CD4-positive, alpha-beta T cell treated with Interferon gamma for 1 hour (primary cell): Measurements from ENCODE around the gene HS6ST2.
A peak's percentile ranks its signal among the peaks of the same experiment; 100 is the strongest.

Source experiments
- DNase-seq: peaks from one replicate; pipeline ENCODE4 v3.0.0-alpha.2; 2020

Gene HS6ST2

DNA sequence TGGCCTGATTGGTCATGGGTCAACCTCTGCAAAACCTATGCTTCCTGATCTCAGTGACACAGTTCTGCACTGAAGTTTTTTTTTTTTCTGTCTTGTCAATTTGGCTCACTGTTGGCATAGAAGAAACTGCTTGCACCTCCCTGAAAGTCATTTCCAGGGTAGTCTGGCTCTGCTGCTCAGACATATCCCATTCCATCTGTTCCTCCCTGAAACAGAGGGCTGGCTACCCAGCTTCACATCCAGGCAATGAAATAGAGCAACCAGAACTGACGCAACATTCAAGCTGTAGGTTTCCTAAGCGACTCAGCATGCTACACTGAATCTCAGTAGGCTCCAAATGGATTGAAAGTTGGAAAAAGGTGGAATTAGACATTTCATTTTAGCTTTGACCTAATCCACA, 292.8 kb downstream of the HS6ST2 start:
- no peak for DNase-seq

DNA sequence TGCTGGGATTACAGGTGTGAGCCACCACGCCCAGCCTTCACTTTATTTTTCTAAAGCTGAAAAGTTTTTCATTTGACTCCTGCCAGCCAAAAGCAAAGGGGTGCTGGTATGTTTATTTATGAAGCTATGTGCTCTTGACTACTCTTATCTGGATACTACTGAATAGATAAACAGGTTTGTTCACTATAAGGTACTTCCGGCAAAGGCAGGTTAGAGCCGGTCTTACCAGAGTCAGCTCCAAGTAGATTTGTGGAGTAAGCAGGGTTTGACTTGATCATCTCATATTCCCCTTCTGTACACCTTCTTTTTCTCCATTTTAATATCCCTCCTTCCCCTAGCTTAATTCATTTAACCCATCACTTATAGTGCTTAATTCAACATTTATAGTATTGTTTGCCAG, 294.2 kb downstream of the HS6ST2 start:
- no peak for DNase-seq

DNA sequence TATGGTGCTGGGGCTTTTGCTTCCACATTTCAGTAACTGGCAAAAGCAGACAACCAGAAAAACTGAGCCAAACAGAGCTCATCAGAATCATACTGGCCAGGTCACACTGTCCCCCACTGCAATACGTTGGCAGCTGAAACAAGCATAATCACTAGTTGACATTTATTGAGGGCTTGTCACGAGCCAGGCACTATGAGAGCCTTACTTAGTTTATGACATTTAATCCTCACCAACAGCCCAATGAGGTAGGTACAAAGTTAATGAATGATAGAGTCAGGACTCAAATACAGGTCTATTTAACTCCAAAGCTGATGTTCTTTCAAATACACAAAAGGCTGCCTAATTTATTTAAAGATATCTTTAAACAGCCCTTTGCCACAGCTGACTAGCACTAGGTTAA, 295.6 kb downstream of the HS6ST2 start:
- no peak for DNase-seq

DNA sequence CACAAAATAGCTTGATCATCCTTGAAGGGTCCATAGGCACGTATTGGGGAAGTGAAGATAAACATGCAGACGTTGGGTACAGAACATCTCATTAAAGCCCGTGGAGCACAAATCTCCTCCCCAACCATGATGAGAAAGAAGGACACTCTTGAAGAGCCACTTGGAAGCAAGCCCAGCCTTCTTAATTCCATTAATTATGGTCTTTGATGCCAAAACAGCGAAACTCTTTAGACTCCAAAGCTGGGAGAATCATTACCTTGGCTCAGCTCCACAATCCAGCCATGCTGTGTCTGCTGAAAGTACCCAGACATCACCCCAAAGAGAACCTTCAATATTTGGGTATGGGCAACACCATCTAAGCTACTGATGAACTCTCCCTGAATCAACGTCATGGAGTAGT, 300.6 kb downstream of the HS6ST2 start:
- DNase-seq, result no peak

DNA sequence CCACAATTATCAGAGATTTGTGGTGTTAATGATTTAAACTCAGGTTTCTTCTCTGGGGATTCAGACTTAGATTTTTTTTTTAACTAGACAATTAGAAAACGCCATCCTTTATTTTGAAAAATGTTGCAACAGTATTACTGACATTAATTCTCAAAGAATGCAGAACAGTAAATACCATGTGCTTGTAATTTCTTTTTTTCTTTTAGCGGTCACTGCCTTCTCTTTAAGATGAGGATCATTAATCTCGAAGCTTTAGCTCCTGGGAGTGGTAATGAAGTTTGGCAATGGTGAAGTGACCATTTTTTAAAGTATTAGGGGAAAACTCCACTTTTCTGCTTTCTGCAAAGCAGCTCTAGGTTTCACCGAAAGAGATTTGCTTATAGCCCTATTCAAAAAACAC, 305.6 kb downstream of the HS6ST2 start:
- DNase-seq, result no peak

DNA sequence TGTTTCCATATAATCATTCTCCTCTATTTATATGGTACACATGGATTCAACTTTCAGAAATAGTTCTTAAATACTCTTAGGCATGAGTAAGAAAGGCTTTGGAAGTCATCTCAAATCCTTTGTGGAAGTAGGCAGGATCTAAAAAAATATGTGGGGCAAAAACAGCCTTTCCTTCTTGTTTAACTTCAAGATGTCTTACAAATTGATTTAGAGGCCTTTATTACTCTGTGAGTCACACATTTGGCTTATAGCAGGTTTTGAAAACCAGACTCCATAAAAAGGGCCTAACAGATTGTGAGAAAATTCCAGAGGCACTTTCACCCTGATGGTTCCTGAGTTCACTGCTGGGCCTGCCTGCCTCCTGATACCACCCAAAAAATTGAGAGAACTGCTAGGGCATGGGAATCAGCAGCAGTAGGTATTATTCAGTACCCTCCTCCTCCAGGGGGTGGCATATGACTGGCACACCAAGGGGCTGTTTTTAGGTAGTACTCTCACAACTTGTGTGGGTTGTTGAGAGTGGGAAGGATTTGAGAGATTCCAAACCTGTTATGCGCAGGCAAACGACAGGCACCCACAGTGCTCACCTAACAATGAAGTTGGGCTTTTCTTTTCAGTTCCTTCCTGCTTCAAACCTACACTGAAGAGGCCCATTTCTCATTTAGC, 306.9 kb downstream of the HS6ST2 start:
- no peak for DNase-seq

DNA sequence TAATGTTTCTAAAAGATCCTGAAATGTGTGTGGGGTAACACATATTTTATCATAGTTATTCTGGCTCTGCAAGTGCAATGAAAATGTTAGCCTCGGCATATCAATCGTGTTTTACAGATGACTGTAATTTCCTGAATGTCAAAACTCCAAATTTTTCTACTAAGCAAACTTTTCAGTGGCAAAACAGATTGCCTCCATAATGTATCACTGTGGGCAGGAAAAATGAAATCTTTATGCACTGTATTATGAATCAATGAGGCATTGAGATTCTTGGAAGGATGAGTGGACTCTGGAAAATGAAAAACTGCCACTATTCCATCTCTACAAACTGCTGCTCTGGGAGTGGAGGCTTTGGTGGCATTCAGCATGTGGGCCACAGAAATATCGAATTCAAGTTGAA, 309.5 kb downstream of the HS6ST2 start:
- DNase-seq, result no peak

DNA sequence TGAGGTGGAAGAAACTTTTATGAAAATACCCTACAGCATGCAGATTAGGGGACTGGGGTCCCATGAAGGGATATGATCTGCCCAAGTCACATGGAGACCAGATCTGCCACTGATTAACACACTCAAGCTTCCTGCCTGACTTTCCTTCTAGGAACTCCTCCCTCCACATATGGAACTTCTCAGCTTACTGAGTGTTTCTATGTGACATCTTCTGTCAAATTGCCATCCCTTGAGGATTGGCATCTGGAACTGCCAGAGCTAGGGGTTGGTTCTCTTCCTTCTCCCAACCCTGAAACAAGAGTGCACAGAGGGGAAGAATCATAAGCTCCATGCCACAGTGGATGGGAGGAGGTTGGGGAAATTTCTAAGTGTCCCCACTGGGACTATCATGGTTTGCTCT, 319.0 kb downstream of the HS6ST2 start:
- no peak for DNase-seq

DNA sequence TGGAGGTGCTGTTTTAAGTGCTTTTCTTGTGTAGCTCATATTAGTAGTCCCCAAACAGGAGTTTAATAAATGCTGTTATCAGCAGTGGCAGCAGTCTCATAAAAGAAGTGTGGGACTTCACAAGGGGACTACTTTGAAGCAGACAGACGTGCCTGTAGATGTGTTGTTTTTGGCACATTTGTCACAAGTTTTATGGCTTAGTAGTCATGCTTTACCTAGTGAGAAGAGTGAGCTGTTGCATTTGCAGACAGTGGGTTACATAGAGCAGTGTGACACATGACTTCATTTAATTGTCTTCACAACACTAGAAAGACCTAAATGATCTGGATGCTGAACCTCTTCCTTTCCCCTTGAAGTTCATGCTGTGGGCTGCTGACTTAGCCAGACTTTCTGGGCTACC, 320.1 kb downstream of the HS6ST2 start:
- DNase-seq, result no peak

DNA sequence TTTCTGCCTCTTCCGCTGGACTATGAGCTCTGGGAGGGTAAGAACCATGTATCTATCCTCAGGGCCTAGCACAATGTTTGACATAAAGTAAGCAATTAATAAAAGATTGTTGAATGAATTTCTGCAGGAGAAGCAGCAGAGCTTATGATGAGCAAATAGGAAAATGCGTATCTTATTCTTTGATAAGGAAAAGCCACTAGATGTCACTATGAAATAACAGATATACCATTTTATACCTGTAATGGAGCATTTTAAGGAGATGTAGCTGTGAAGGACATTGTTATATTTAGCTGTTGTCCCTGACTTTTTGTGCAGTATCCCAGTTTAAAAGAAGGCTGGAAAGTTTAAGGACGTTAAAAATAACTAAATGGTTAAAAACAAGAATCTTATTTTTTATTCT, 322.3 kb downstream of the HS6ST2 start:
- no peak for DNase-seq

DNA sequence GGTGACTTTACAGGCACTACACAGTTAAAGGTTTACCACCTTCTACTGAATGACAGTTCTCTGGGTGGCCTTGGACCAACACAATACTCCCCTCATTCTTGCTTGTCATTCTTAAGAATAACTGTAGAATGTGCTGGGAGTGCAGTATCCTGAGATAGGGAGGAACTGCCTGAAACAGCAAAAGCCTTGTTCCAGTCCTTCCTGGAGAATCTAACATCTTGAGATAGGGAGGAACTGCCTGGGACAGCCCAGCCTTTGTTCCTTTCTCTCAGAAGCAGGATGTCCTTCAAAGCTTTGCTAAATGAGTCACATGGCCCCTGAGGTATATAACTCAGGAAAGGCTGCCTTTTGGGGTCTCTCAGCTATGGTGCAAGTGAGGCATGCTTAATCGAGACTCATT, 323.9 kb downstream of the HS6ST2 start:
- DNase-seq, result no peak

DNA sequence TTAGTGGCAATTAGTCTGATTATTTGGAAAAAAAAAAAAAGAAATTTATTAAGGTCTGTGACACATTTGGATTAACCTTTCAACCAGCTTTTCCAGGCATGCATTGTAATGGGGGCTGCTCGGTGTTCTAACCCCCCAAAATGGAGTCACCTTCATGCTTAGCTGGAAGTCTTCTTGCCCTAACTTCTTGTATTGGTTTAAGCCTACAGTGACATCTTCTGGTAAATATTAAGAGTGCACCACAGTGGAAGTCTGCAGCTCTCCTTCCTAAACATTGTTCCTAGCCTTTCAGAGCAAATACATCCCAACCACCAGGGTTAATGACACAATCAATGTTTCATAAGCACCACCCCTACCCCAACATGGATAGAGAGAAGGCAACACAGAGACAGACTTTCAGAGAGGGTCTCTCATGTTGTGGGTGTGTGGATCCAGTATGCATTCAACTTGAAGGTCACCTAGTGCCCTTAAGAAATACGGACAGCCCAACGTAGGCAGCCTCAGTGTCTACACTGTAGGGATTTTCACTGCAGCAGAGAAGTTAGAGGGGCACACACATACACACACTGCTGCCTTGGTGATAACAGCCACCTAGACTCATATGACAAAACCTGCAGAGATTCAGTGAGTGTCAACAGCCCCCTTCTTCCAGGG, 326.7 kb downstream of the HS6ST2 start:
- no peak for DNase-seq

DNA sequence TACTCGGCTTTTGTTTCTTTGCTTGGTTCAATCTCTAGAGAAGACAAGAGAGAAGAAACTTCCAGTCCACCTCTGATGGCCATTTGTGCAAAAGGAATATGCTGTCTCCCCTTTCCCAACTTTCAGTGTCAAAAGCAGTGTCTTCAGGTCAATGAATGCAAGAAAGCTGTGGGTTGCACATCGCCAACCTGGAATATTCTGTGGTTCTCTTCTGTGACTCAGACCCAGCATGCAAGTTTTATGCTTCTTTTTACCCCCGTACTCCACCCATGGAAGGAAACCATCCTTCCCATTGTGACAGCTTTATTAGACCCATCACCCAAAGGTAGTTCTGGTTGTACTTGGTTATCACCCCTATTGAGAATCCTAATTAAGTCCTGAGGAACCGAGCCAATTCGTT, 334.0 kb downstream of the HS6ST2 start:
- DNase-seq, result no peak

DNA sequence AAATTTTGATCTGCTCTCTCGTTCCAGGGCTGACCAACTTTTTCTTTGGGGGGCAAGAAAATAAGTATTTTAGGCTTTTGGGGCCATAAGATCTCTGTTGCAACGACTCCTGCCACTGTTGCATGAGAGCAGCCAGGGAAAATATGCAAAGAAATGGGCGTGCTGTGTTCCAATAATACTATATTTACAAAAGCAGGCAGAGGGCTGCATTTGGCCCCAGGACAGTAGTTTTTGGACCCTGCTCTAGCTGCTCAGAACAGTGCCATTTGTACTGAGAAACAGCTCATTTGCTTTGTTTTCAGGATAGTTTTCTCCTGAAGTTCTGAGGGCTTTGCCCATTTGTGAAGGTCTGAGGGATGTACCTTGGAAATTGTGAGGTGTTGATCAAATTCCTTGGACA, 334.5 kb downstream of the HS6ST2 start:
- DNase-seq, result no peak

DNA sequence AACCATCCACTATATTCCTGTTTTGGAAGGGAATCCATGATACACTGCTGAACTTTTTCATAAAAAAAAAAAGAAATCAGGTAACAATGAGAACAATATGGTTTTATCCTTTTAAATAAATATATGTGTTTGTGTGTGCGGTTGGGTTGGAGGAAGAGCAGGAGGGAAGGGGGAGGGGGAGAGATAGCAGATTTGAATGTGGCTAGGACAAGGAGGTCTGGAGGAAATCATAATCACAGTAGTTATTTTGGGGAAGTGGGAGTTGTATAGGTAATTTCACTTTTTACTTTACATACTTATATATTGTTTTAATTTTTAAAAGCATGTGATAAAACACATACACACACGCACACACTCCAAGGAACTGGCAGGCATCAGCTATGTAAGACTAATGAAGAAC, 335.1 kb downstream of the HS6ST2 start:
- no peak for DNase-seq

DNA sequence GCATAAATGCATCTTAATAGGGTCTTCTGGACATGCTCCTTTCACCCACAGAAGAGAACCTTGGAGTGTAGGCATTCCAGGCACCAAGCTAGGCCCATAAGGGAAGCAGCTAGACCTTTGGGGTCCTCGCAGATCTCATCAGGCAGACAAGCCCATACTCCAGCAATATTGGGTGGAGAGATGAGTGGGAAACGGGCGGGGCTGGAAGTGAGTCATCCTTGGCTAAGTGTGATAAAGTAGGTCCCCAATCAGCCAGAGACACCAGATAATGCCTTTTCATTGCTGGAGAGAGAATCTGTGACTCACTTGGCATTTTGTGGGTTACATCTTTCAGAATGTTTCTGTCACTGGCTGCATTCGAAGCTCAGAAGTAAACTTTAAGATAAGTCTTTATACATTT, 336.3 kb downstream of the HS6ST2 start:
- DNase-seq, result no peak

DNA sequence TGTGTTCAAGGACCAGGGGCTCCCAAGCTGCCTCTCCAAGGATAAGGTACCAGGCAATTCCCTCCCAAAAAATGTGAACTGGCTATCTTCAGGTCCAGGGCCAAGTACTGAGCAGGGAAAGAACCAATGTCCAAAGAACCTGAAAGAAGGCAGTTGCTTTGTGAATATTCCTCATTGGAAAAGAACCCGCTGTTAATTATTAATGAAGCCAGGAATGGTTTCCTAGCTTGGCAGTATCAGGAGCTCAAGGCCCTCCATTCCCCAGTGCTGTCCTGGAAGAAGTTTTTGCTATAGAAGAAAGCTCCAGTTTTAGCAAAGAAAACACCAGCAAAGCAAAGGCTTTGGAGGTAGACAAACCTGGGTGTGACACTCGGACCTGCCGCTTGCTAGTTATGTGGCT, 339.6 kb downstream of the HS6ST2 start:
- no peak for DNase-seq

DNA sequence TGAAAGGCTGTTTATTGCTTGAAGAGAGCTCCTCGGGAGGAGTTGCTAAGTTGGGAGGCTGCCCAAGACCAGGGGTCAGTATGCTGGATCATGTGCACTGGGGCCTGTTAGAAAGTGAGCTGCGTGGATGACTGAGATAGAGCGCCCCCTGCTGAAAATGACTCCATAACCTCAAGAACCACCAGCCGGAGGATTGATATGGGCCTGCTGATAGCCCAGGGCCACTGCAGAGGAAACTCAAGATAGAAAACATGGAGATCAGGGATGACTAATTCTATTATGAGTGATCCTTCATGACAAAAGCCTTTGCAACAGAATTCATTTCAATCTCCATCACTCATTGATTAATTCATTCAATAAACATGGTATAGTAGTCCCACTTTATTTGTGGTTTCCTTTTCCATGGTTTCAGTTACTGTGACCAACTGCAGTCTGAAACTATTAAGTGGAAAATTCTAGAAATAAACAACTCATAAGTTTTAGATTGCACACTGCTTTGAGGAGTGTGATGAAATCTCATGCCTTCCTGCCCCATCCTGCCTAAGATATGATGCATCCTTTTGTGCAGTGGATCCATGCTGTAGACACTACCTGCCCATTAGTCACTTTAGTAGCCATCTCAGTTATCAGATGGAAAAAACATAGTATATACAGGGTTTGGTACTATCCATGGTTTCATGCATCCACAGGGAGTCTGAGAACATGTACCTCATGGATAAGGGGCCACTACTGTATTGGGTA, 342.9 kb downstream of the HS6ST2 start:
- DNase-seq, result peak; percentile 18

DNA sequence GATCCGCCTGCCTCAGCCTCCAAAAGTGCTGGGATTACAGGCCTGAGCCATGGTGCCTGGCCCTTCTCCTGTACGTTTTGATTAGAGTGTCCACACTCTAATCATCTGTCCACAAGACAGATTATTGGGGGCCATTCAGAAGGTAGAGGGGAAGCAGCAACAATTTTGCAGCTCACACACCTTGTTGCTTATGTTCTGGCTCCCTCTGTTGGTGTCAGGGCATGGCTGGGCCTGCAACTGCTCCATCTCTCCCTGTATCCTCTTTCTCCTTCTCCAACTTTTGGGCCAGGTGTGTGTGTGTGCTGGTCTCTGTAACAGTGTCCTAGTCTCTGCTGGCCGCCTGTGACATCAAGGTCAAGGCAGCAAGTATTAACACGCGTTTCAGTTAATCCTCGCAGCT, 344.1 kb downstream of the HS6ST2 start:
- DNase-seq, result no peak

DNA sequence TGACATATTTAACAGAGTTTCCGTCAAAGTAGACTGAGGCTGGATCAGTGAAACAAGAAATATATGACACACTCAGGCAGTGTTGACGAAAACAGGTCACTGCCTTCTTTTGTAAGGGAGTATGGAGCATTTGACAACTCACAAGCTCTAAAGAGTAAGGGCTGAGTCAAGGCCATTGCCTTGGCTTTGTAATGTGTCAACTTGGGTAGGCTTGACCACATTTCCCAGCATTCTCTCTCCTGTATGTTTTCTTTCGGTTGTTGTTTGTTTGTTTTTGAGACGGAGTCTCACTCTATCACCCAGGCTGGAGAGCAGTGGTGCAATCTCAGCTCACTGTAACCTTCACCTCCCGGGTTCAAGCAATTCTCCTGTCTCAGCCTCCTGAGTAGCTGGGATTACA, 344.6 kb downstream of the HS6ST2 start:
- no peak for DNase-seq

DNA sequence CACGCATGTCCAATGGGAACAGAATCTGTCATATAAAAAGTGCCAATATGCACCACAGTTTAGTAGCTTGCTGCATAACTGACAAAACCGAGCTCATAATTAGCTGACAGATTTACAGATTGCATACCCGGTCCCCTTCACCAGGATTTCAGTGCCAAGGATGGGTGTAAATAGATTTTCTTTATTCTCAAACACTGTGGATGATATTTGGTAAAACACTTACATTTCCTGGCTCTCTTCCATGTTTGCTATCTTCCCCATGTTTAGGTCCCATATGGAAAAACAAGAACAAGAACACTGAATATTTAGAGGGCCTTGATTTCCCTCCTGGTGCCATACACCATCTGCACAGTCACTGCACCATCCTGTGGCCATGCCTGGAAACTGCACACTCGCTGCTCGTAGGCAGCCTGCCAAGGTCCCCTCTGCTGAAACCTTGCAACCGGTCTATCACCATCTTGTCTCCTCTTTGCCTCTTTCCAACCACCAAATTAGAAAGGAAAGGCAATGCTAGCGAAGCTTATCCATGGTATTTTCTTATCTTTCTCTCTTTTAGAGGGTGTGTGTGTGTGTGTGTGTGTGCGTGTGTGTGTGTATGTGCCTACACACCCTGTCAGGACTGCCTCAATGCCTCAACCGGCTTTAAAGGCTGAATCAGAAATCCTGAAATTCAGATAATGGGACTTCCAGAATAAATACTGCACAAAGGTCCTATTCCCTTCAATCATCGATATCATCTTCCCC, 345.4 kb downstream of the HS6ST2 start:
- peak; percentile 15 for DNase-seq

DNA sequence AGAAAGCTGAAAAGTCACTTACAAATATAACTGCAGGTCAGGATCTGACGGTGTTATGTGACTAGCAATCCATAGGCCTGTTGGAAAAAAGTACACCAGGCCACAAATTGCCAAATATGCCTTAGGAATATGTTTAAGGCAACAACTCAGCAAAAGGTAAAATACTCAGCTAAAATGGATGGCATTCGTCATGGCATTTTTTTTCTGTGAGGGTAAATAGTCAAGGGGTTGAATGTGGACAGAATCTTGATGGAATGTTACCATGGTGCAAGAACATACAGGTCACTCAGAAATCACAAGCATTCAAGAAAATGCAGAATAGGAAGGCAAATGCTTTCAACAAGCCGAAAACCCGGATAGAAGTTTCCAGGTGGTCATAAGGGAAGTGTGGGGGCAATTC, 347.9 kb downstream of the HS6ST2 start:
- DNase-seq, result no peak

DNA sequence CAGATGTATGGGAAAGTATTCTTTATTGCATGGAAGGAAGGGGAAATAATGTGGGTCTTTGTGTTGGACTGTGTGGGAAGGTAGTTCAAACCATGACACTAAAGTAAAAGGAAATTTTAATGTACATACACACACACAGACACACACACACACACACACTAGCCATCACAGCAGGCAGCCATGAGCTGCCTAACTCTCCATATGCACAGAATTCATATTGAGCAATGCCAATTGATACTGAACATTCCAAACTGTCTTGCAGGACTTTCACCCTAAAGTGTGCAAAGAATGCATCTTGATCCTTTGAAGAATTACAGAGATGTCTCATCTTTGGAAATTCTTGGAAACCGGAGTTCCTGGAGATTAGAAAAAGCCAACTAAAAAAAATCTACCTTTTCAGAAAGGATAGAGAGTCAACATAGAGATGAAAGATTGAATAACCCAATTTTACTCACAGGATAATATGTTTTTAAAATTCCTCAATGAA, 349.0 kb downstream of the HS6ST2 start:
- no peak for DNase-seq
